Stimulated activated CD4-positive, alpha-beta T cell treated with anti-CD3 and anti-CD28 coated beads, Interleukin-15, amount 100 ng/mL, for 24 hours (primary cell): ENCODE results near the gene MARF1.
"Not testable (repeated sequence)": the region's sequence is repeated elsewhere in the genome, so short reads cannot be mapped to it uniquely, and the experiment has no call there.

ENCODE experiments used
- DNase-seq: peaks from one replicate; pipeline ENCODE4 v3.0.0-alpha.2; 2020

MARF1 gene

GRCh38 chr16:15643048-15643945 lies at the start of gene MARF1:
Gene MARF1 (minus strand): TSS chr16:15643154. CDS start chr16:15639233, 3,921 bp downstream.
- DNase-seq: peak; percentile 100

GRCh38 chr16:15692508-15692907 lies 49.6 kb upstream of the MARF1 start:
- not testable (repeated sequence) for DNase-seq

GRCh38 chr16:15691046-15691445 lies 48.1 kb upstream of the MARF1 start:
- no peak for DNase-seq

- DNase-seq: no peak
Observed at GRCh38 chr16:15690296-15690695, 47.3 kb upstream of the MARF1 start.

GRCh38 chr16:15689290-15689689 lies 46.3 kb upstream of the MARF1 start:
- DNase-seq: no peak

GRCh38 chr16:15686287-15686686 lies 43.3 kb upstream of the MARF1 start:
- no peak for DNase-seq

GRCh38 chr16:15682105-15682570 lies 39.2 kb upstream of the MARF1 start:
- peak; percentile 62 for DNase-seq

GRCh38 chr16:15677447-15677846 lies 34.5 kb upstream of the MARF1 start:
- DNase-seq: no peak

- DNase-seq: no peak
Observed at GRCh38 chr16:15676506-15676905, 33.6 kb upstream of the MARF1 start.

- DNase-seq: no peak
Observed at GRCh38 chr16:15674571-15674970, 31.6 kb upstream of the MARF1 start.

- peak; percentile 68 for DNase-seq
Observed at GRCh38 chr16:15672514-15673167, 29.7 kb upstream of the MARF1 start.

GRCh38 chr16:15672127-15672513 lies 29.2 kb upstream of the MARF1 start:
- not testable (repeated sequence) for DNase-seq

- DNase-seq: no peak
Observed at GRCh38 chr16:15671530-15672117, 28.7 kb upstream of the MARF1 start.

- DNase-seq: no peak
Observed at GRCh38 chr16:15667091-15667742, 24.3 kb upstream of the MARF1 start.

GRCh38 chr16:15665107-15665506 lies 22.2 kb upstream of the MARF1 start:
- no peak for DNase-seq

GRCh38 chr16:15660203-15660601 lies 17.2 kb upstream of the MARF1 start:
- no peak for DNase-seq

GRCh38 chr16:15658556-15658955 lies 15.6 kb upstream of the MARF1 start:
- no peak for DNase-seq

GRCh38 chr16:15658149-15658548 lies 15.2 kb upstream of the MARF1 start:
- no peak for DNase-seq

- not testable (repeated sequence) for DNase-seq
Observed at GRCh38 chr16:15655561-15655960, 12.6 kb upstream of the MARF1 start.

GRCh38 chr16:15654591-15654990 lies 11.6 kb upstream of the MARF1 start:
- no peak for DNase-seq

- DNase-seq: no peak
Observed at GRCh38 chr16:15653227-15653626, 10.3 kb upstream of the MARF1 start.

- no peak for DNase-seq
Observed at GRCh38 chr16:15652293-15653001, 9.5 kb upstream of the MARF1 start.
